HepG2 (cell line): ENCODE results near the gene UBL5. TPM values are rescaled to one million over a fixed set of nuclear protein-coding genes. Genes with fewer than 3 reads are reported as not detected.

ENCODE experiments used
- ATAC-seq: fragments of 200-7000 bp; cut with Tn5 transposase; 3 replicates; pipeline ENCODE4 v1.9.1; 2020; ENCODE audit warnings: mild to moderate bottlenecking, moderate library complexity
- BruUV-seq: library from RNA; stranded (reverse); fragments of 400-500 nt; replicated peaks from 2 replicates; lab custom pipeline; 2021; lab: Mats Ljungman, UMichigan
- CTCF ChIA-PET: fragments of 300-600 bp; formaldehyde crosslinking; extraction: SDS; loops from one replicate; lab custom pipeline; 2021; ENCODE audit warnings: low total read pairs, inconsistent platforms, low intra/inter-chr PET ratio; lab: Yijun Ruan, JAX
- POLR2A ChIA-PET: fragments of 350-600 bp; sonication (Branson Sonifier 250); formaldehyde crosslinking; loops from one replicate; lab custom pipeline; 2020; ENCODE audit warnings: antibody characterized with exemption, inconsistent platforms; lab: Yijun Ruan, JAX
- DNase-seq: peaks from one replicate; pipeline ENCODE4 v3.0.0-alpha.2; 2015; ENCODE audit warnings: low spot score
- FAIRE-seq: peaks from 3 replicates; lab custom pipeline; 2011; peaks lifted over from hg19 to GRCh38; lab: Jason Lieb, UNC
- H2AFZ ChIP-seq: one replicate; pipeline ENCODE4 v1.6.1; 2011; ENCODE audit warnings: low read length, inconsistent platforms
- H3K27ac ChIP-seq: fragments of 300-600 bp; 3 replicates; pipeline ENCODE4 v1.8.0; 2011; ENCODE audit warnings: mixed run types, mild to moderate bottlenecking, mixed read lengths, low read length, inconsistent platforms; ENCODE audit not compliant: insufficient read depth; ENCODE audit errors: extremely low read length
- H3K27me3 ChIP-seq, 2 experiments: fragments of 200-600 bp in 1 of 2; 2 replicates in 1 of 2; 3 replicates in 1 of 2; pipeline versions ENCODE4 v1.6.0 to v1.8.0; 2011; ENCODE audit warnings: low read length in 2 of 2, mild to moderate bottlenecking in 2 of 2, moderate library complexity in 2 of 2, inconsistent platforms in 1 of 2; ENCODE audit not compliant: insufficient read depth in 2 of 2, control insufficient read depth in 1 of 2
- H3K36me3 ChIP-seq, 2 experiments: fragments of 200-600 bp in 1 of 2; replicated peaks in 1 of 2; 2 replicates in 1 of 2; 3 replicates in 1 of 2; pipeline versions ENCODE4 v1.5.1 to v1.8.0; 2011; ENCODE audit warnings: low read length in 2 of 2, inconsistent platforms in 1 of 2; ENCODE audit not compliant: insufficient read depth in 2 of 2, control insufficient read depth in 1 of 2
- H3K4me1 ChIP-seq: 2 replicates; pipeline ENCODE4 v1.5.1; 2012; ENCODE audit warnings: low read length, inconsistent platforms; ENCODE audit not compliant: insufficient read depth
- H3K4me2 ChIP-seq: 2 replicates; pipeline ENCODE4 v1.6.0; 2011; ENCODE audit warnings: low read depth, low read length, inconsistent platforms
- H3K4me3 ChIP-seq, 3 experiments: fragments of 200-600 bp in 1 of 3; sonication (generic), shearing (Covaris generic) in 1 of 3; replicated peaks in 1 of 3; 2 replicates each; pipeline ENCODE4 v1.5.1; 2011 to 2016; ENCODE audit warnings: low read length in 3 of 3, inconsistent platforms in 2 of 3, low read depth in 2 of 3, mild to moderate bottlenecking in 2 of 3, control low read depth in 1 of 3, mixed read lengths in 1 of 3; ENCODE audit not compliant: insufficient read depth in 1 of 3
- H3K79me2 ChIP-seq: one replicate; pipeline ENCODE4 v1.6.1; 2011; ENCODE audit warnings: low read length, inconsistent platforms; ENCODE audit not compliant: insufficient read depth
- H3K9ac ChIP-seq: 2 replicates; pipeline ENCODE4 v1.6.0; 2011; ENCODE audit warnings: mild to moderate bottlenecking, low read depth, low read length, inconsistent platforms; ENCODE audit not compliant: insufficient read depth
- H3K9me3 ChIP-seq: 2 replicates; pipeline ENCODE4 v1.5.1; 2012; ENCODE audit warnings: mild to moderate bottlenecking, low read length
- H4K20me1 ChIP-seq: 2 replicates; pipeline ENCODE4 v1.6.0; 2011; ENCODE audit warnings: inconsistent platforms, mild to moderate bottlenecking, low read length, moderate library complexity; ENCODE audit not compliant: insufficient read depth
- ARNTL ChIP-seq: sonication (generic); formaldehyde crosslinking; IDR thresholded peaks from 2 replicates; pipeline ENCODE4 v1.4.0; 2020; ENCODE audit warnings: mild to moderate bottlenecking, missing genetic modification reagents
- ATF2 ChIP-seq: sonication (generic); formaldehyde crosslinking; IDR thresholded peaks from 2 replicates; pipeline ENCODE4 v1.4.0; 2020; ENCODE audit warnings: missing genetic modification reagents
- CTCF ChIP-seq: sonication (generic); formaldehyde crosslinking; IDR thresholded peaks from 2 replicates; pipeline ENCODE4 v1.5.0; 2020; ENCODE audit warnings: mild to moderate bottlenecking, missing genetic modification reagents, moderate library complexity
- FOSL2 ChIP-seq: sonication (generic); formaldehyde crosslinking; IDR thresholded peaks from 2 replicates; pipeline ENCODE4 v1.4.0; 2020; ENCODE audit warnings: missing genetic modification reagents
- HIC2 ChIP-seq: sonication (generic); formaldehyde crosslinking; IDR thresholded peaks from 2 replicates; pipeline ENCODE4 v1.9.0; 2022; ENCODE audit warnings: low read depth, missing genetic modification reagents
- HOXA7 ChIP-seq: sonication (generic); formaldehyde crosslinking; IDR thresholded peaks from 2 replicates; pipeline ENCODE4 v1.8.1; 2022; ENCODE audit warnings: mild to moderate bottlenecking, missing genetic modification reagents, moderate library complexity
- MBD4 ChIP-seq: IDR thresholded peaks from 2 replicates; pipeline ENCODE4 v1.6.1; 2012; ENCODE audit warnings: low read length, inconsistent platforms, borderline replicate concordance
- MED8 ChIP-seq: sonication (generic); formaldehyde crosslinking; IDR thresholded peaks from 2 replicates; pipeline ENCODE4 v1.8.1; 2023; ENCODE audit warnings: mild to moderate bottlenecking, missing genetic modification reagents; ENCODE audit not compliant: insufficient replicate concordance
- NFYC ChIP-seq: IDR thresholded peaks from 2 replicates; pipeline ENCODE4 v1.6.1; 2016; ENCODE audit warnings: missing genetic modification reagents, missing compliant biosample characterization
- PLRG1 ChIP-seq: fragments of 450-650 bp; conservative IDR thresholded peaks from 2 replicates; pipeline ENCODE4 v1.6.1; 2016
- RFX1 ChIP-seq: fragments of 450-650 bp; IDR thresholded peaks from 2 replicates; pipeline ENCODE4 v1.6.1; 2017
- RFX5 ChIP-seq: IDR thresholded peaks from 2 replicates; pipeline ENCODE4 v1.6.1; 2011; ENCODE audit warnings: low read depth, low read length, improper control_type of control experiment
- STAG1 ChIP-seq: sonication (generic); formaldehyde crosslinking; IDR thresholded peaks from 2 replicates; pipeline ENCODE4 v1.4.0; 2020; ENCODE audit warnings: missing genetic modification reagents
- U2AF1 ChIP-seq: fragments of 200-400 bp; formaldehyde crosslinking; optimal IDR thresholded peaks from 2 replicates; pipeline ENCODE3; 2017; ENCODE audit warnings: mild to moderate bottlenecking, low read depth, low read length
- ZMYM2 ChIP-seq: sonication (generic); formaldehyde crosslinking; IDR thresholded peaks from 2 replicates; pipeline ENCODE4 v1.8.0; 2022; ENCODE audit warnings: mild to moderate bottlenecking, missing genetic modification reagents
- ZNF138 ChIP-seq: sonication (generic); formaldehyde crosslinking; IDR thresholded peaks from 2 replicates; pipeline ENCODE4 v1.5.0; 2020; ENCODE audit warnings: mild to moderate bottlenecking, low read depth, missing genetic modification reagents
- ZNF441 ChIP-seq: sonication (generic); formaldehyde crosslinking; IDR thresholded peaks from 2 replicates; pipeline ENCODE4 v1.7.0; 2021; ENCODE audit warnings: missing genetic modification reagents, borderline replicate concordance
- ZNF652 ChIP-seq: IDR thresholded peaks from 2 replicates; pipeline ENCODE4 v1.6.1; 2016; ENCODE audit warnings: low read depth, borderline replicate concordance
- ZNF770 ChIP-seq: sonication (generic); formaldehyde crosslinking; IDR thresholded peaks from 2 replicates; pipeline ENCODE4 v1.5.0; 2020; ENCODE audit warnings: mild to moderate bottlenecking, missing genetic modification reagents
- ZNF772 ChIP-seq: sonication (generic); formaldehyde crosslinking; IDR thresholded peaks from 2 replicates; pipeline ENCODE4 v1.5.0; 2020; ENCODE audit warnings: mild to moderate bottlenecking, missing genetic modification reagents
- WGBS: methylation state at CpG from one replicate; pipeline ENCODE4 v1.1.6; 2017; ENCODE audit warnings: low lambda C conversion rate; 5-methylcytosine and 5-hydroxymethylcytosine counted together
- in situ Hi-C: cut with HindIII; loops from 2 replicates; pipeline ENCODE4 v1.10.0; 2017; ENCODE audit warnings: low pct_unique_long_range_greater_than_20kb; ENCODE audit not compliant: extremely low pct_ligation_motif_present
- intact Hi-C: fragments of 100-400 bp; cut with micrococcal nuclease; formaldehyde crosslinking; loops from one replicate; pipeline ENCODE4 v1.10.0; 2022; ENCODE audit not compliant: unreplicated experiment
- polyA plus RNA-seq, 8 experiments: library from polyadenylated mRNA; depleted of rRNA in 3 of 8; stranded (reverse) in 7 of 8; unstranded in 1 of 8; fragments of >200 nt; fragmentation: Illumina TruSeq in 4 of 8; extraction: Trizol in 4 of 8; gene quantifications; 2 replicates each; pipeline versions ENCODE4 v1.2.1 to v1.2.3, GENCODE V29; 2011 to 2016; ENCODE audit warnings: low read depth in 4 of 8, missing spikeins in 1 of 8, mixed read lengths in 1 of 8; ENCODE audit not compliant: insufficient read depth in 1 of 8
- total RNA-seq, 5 experiments: library from RNA; depleted of rRNA; stranded (reverse); fragments of >200 nt; fragmentation: Illumina TruSeq; extraction: Trizol; gene quantifications; 2 replicates each; pipeline ENCODE4 v1.2.3, GENCODE V29; 2016; ENCODE audit warnings: low read depth in 1 of 5

Gene UBL5
- total and polyA plus RNA-seq, 2 of the 13 experiments (the other 11 are each of a cell fraction or from before 2014, with no cell fraction given): 373 to 487 TPM

- H3K27ac ChIP-seq: no peak overlapping the region
- TF ChIP-seq MED8 (CRISPR knock-in tag) (no peak), RFX1 (no peak), ZNF441 (CRISPR knock-in tag) (no peak), FOSL2 (CRISPR knock-in tag) (peak; percentile 69), ZMYM2 (CRISPR knock-in tag) (no peak), NFYC (CRISPR knock-in tag) (no peak), ZNF770 (CRISPR knock-in tag) (no peak), CTCF (CRISPR knock-in tag) (peak; percentile 58), PLRG1 (no peak), ARNTL (no peak), RFX5 (no peak), ZNF652 (CRISPR knock-in tag) (no peak), ZNF138 (CRISPR knock-in tag) (no peak), ATF2 (CRISPR knock-in tag) (no peak), HOXA7 (CRISPR knock-in tag) (no peak), ZNF772 (CRISPR knock-in tag) (no peak), HIC2 (no peak), STAG1 (CRISPR knock-in tag) (peak; percentile 19; the same call in 1 of the 2 replicates), U2AF1 (no peak), MBD4 (no peak)
Measured at GRCh38 chr19:9847087-9847671, 19.5 kb downstream of the UBL5 start.

More at GRCh38 chr19:9847087-9847671, 19.5 kb downstream of the UBL5 start:
- CTCF ChIA-PET: interaction anchor here (0.6 to 3.7 kb wide), 2 partner anchors 67 to 221 kb away, joined by 3 to 15 read pairs; no protein-coding TSS in a partner anchor
- peak; percentile 64 for ATAC-seq
- Histone ChIP-seq H3K79me2 (no peaks in the 10 kb centered on the region), H3K4me3 (no peak overlapping the region), H4K20me1 (no peaks in the 10 kb centered on the region), H3K4me2 (no peak overlapping the region), H3K4me1 (peaks cover 1% of the 10 kb centered on the region; the same call in 1 of the 2 replicates), H3K36me3 (peaks cover 18 to 37% of the 10 kb centered on the region in 2 experiments; a peak in 4 of 5 replicates), H2AFZ (no peak overlapping the region), H3K9ac (no peak overlapping the region), H3K9me3 (no peaks in the 10 kb centered on the region), H3K27me3 (no peaks in the 10 kb centered on the region)
- FAIRE-seq: no peak
- 77% methylated on average over 9 of the region's 13 CpGs for WGBS
- BruUV-seq: no TSS peak
- in situ Hi-C loops: loop anchor here (5.0 kb wide), 1 partner anchor 65 kb away; no protein-coding TSS in a partner anchor
- intact Hi-C loops: no loop called here
- peak; percentile 23 for DNase-seq
- POLR2A ChIA-PET: no interaction called here
